PFSK-1 (cell line): ENCODE data around the gene SCAF1.

ENCODE experiments used
- FOXP2 ChIP-seq: optimal IDR thresholded peaks from 2 replicates; pipeline ENCODE3; 2011; ENCODE audit warnings: borderline replicate concordance, control low read depth, inconsistent platforms; ENCODE audit not compliant: insufficient read depth; ENCODE audit errors: extremely low read length, extremely low read depth
- POLR2AphosphoS5 ChIP-seq: IDR thresholded peaks from 2 replicates; pipeline ENCODE4 v1.6.1; 2012; ENCODE audit warnings: low read depth, mild to moderate bottlenecking, control low read depth, low read length, moderate library complexity
- REST ChIP-seq, 2 experiments: IDR thresholded peaks; 2 replicates each; pipeline versions ENCODE4 v1.6.1 to v1.8.0; 2011 to 2012; ENCODE audit warnings: low read depth in 2 of 2, low read length in 2 of 2, control low read depth in 1 of 2, inconsistent platforms in 1 of 2, mild to moderate bottlenecking in 1 of 2, moderate library complexity in 1 of 2; ENCODE audit not compliant: insufficient read depth in 1 of 2
- SIN3A ChIP-seq: IDR thresholded peaks from 2 replicates; pipeline ENCODE4 v1.6.1; 2012; ENCODE audit warnings: mild to moderate bottlenecking, low read length, moderate library complexity, borderline replicate concordance; ENCODE audit not compliant: insufficient read depth
- TAF1 ChIP-seq: IDR thresholded peaks from 2 replicates; pipeline ENCODE4 v1.6.1; 2012; ENCODE audit warnings: low read length, control low read depth, borderline replicate concordance; ENCODE audit not compliant: insufficient read depth

- TF ChIP-seq REST (IDR thresholded peaks at IDR 0.05; ENCODE audit: insufficient read depth in 1 of 2, low read depth in 2 of 2, low read length in 2 of 2): no peak
- TF ChIP-seq TAF1: no peak
- no peak for TF ChIP-seq POLR2AphosphoS5
- TF ChIP-seq FOXP2: no peak
- no peak for TF ChIP-seq SIN3A
Observed at GRCh38 chr19:49691243-49692146, 49.5 kb downstream of the SCAF1 start.
